ENCODE results near the gene BSG. TPM values are rescaled to one million over a fixed set of nuclear protein-coding genes. Genes with fewer than 3 reads are reported as not detected.

Gene BSG
- total RNA-seq, 1 experiment from 2014 or later = 758 TPM

- TF ChIP-seq FOXP1 (CRISPR knock-in tag; IDR thresholded peaks at IDR 0.05; ENCODE audit: borderline replicate concordance) = no peak
- no peak for TF ChIP-seq CREM (CRISPR knock-in tag; IDR thresholded peaks at IDR 0.05)
- no peak for TF ChIP-seq NR2C2 (CRISPR knock-in tag; IDR thresholded peaks at IDR 0.05)
- TF ChIP-seq SP1 (CRISPR knock-in tag; conservative IDR thresholded peaks at IDR 0.05) = no peak
- TF ChIP-seq TCF7 (CRISPR knock-in tag; IDR thresholded peaks at IDR 0.05; ENCODE audit: low read depth) = no peak
- no peak for TF ChIP-seq ZBTB43 (CRISPR knock-in tag; IDR thresholded peaks at IDR 0.05)
These were observed 37.2 kb upstream of the BSG start (continued) for GRCh38 chr19:535017-535835.

DNA sequence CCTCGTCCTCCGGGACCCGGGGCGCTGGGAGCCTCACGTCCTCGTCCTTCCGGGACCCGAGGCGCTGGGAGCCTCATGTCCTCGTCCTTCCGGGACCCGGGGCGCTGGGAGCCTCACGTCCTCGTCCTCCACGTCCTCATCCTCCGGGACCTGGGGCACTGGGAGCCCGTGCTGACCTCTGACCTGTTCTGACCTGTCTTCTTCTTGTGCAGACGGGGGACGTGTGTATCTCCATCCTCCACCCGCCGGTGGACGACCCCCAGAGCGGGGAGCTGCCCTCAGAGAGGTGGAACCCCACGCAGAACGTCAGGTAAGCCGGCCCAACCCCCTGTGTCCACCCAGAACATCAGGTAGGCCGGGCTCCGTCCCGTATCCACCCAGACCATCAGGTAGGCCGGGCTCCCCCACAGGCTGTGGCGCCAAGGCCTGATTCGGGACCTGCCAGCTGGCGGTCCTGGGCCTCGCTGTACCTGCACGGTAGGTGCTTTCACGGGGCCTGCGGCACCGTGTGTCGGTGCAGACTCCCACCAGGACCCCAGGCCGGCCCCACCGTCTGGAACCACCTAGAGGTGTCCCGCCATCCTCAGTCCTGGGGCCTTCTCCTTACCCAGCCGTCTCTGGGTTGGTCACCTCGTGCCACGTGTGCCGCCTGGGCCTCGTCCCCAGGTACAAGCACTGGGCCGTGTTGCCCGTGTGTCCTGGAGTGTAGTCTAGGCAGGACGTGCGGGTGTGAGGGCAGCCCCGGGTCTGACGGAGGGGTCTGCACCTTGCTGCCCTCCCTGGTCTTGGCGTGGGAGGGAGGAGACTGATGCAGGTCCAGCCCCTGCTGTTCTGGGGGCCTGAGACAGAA is 36.1 kb upstream of the BSG start:
- TF ChIP-seq ATF1 (CRISPR knock-in tag; IDR thresholded peaks at IDR 0.05) (no peak), JUN (CRISPR knock-in tag; IDR thresholded peaks at IDR 0.05) (no peak), USF2 (CRISPR knock-in tag; IDR thresholded peaks at IDR 0.05) (no peak), ZNF281 (CRISPR knock-in tag; IDR thresholded peaks at IDR 0.05) (no peak), TEAD1 (CRISPR knock-in tag; IDR thresholded peaks at IDR 0.05) (no peak), MLX (CRISPR knock-in tag; IDR thresholded peaks at IDR 0.05) (no peak), ZNF138 (CRISPR knock-in tag; conservative IDR thresholded peaks at IDR 0.05) (no peak), SMAD4 (CRISPR knock-in tag; IDR thresholded peaks at IDR 0.05) (no peak)
- TF ChIP-seq, protein P1, sequence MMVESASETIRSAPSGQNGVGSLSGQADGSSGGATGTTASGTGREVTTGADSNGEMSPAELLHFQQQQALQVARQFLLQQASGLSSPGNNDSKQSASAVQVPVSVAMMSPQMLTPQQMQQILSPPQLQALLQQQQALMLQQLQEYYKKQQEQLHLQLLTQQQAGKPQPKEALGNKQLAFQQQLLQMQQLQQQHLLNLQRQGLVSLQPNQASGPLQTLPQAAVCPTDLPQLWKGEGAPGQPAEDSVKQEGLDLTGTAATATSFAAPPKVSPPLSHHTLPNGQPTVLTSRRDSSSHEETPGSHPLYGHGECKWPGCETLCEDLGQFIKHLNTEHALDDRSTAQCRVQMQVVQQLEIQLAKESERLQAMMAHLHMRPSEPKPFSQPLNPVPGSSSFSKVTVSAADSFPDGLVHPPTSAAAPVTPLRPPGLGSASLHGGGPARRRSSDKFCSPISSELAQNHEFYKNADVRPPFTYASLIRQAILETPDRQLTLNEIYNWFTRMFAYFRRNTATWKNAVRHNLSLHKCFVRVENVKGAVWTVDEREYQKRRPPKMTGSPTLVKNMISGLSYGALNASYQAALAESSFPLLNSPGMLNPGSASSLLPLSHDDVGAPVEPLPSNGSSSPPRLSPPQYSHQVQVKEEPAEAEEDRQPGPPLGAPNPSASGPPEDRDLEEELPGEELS (CRISPR knock-in tag; IDR thresholded peaks at IDR 0.05) = no peak
- TF ChIP-seq, protein P2, sequence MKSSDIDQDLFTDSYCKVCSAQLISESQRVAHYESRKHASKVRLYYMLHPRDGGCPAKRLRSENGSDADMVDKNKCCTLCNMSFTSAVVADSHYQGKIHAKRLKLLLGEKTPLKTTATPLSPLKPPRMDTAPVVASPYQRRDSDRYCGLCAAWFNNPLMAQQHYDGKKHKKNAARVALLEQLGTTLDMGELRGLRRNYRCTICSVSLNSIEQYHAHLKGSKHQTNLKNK (CRISPR knock-in tag; IDR thresholded peaks at IDR 0.05) = no peak
- TF ChIP-seq, protein P3, sequence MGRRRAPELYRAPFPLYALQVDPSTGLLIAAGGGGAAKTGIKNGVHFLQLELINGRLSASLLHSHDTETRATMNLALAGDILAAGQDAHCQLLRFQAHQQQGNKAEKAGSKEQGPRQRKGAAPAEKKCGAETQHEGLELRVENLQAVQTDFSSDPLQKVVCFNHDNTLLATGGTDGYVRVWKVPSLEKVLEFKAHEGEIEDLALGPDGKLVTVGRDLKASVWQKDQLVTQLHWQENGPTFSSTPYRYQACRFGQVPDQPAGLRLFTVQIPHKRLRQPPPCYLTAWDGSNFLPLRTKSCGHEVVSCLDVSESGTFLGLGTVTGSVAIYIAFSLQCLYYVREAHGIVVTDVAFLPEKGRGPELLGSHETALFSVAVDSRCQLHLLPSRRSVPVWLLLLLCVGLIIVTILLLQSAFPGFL (CRISPR knock-in tag; IDR thresholded peaks at IDR 0.05; ENCODE audit: borderline replicate concordance) = no peak
- Mint-ChIP-seq H3K4me1 (peaks cover 8% of the 10 kb centered on the region), H3K27ac (no peak overlapping the region), H3K9me3 (no peaks in the 10 kb centered on the region), H3K4me3 (no peak overlapping the region), H3K27me3 (ENCODE audit: low read depth) (no peaks in the 10 kb centered on the region), H3K36me3 (peaks cover 11% of the 10 kb centered on the region)
- ATAC-seq = no peak
- ChIA-PET POLR2A (no interaction called here), CTCF (no interaction called here)
- no peak for DNase-seq (ENCODE audit: low spot score)

Measured in WTC11 (cell line).